ENCODE data around the gene SPATA13.

SPATA13 gene

DNA sequence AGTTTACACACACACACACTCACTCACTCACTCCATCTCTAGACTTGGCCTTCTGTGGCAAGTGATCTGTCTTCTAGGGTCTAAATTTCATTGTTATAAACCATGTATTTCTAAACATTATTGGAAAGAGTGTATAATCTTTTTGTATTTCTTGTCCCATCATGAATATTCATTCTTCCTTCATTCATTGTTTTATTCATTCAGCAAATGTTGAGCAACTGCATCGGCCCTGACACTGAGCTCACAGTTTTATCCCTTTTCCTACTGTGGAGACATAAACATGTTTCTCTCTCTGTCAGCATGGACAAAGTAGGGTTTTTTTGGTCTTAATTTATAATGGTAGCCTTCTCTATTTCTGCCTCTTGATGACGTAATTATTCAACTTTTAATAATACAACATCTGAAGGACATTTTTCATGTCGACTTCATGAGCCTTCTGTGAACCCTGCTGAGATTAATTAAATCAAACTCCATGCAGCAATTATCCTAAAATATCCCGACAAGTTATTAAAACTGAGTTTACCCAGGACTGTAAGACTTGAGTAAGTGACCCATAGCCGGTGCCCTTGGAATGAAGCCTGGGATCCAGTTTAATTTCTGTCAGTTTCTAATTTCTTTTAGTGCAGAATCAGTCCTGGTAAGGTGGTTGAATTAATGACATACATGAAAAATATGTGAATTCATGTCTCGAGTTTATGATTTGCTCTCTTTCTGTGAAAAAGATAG is 7.3 kb downstream of the SPATA13 start:
- DNase-seq (ENCODE audit: low spot score) = no peak

DNA sequence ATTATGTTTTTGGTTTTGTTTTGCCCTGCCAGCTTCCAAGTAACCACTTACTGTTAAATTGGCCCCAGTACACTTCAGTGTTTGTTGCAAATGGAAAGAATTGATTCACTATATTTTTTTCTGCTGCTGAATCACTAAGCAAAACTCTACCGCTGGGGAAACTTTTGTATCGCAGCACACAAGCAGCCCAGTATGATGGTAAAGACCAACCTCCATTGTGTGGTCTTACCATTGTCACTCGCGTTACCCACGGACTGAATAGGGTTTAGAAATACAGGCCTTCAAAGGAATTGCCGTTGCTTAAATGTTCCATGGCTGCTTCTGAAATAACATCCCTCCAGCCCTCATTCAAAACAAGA is 7.9 kb downstream of the SPATA13 start:
- DNase-seq (ENCODE audit: low spot score) = no peak

DNA sequence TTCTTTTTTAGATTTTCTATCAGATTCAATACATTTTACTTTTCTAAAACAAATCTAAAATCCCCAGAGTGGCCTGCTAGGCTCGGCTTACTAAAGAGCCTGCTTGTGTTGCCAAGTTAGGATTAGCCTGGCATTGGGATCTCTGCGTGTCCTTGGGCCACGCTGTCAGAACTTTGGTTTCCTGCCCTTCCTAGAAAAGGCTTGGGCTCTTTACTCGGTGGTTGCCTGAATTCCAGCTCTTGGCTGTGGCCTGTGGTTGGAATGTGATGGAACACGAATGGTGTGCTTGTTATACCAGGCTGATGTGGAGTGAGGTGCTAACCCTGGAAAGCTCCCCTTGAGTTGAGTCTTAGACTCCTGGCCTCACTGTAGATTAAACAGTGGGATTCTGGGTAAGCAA is 8.5 kb downstream of the SPATA13 start:
- no peak for DNase-seq (ENCODE audit: low spot score)

DNA sequence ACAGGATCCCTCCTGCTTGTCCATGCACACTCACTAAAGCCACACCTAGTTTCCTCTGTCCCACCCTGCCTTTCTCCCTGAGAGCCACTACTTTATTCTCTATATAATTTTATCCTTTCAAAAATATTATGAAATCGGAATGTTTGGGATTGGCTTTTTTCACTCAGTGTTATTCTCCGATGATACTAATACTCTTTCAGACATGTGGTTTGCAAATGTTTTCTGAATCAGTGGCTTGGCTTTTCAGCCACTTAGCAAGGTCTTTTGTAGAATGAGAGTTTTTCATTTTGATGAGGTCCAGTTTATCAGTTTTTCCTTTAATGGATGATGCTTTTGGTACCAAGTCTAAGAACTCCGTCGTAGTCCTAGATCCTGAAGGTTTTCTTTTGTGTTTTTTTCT is 11.6 kb downstream of the SPATA13 start:
- DNase-seq (ENCODE audit: low spot score) = no peak

DNA sequence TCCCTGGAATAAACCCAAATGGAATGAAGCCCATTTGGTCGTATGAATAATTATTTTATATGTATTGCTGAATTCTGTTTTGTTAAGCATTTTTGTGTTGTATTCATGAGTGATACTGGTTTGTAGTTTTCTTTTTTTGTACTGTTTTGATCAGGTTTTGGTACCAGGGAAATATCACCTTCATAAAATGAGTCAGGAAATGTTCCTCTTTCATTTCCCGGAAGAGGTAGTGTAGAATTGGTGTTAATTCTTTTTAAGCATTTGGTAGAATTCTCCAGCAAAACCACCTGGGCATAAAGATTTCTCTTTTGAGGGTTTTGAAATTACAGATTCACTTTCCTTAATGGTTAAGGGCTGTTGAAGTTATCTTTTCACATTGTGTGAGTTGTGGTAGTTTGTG is 13.3 kb downstream of the SPATA13 start:
- DNase-seq (ENCODE audit: low spot score) = no peak

DNA sequence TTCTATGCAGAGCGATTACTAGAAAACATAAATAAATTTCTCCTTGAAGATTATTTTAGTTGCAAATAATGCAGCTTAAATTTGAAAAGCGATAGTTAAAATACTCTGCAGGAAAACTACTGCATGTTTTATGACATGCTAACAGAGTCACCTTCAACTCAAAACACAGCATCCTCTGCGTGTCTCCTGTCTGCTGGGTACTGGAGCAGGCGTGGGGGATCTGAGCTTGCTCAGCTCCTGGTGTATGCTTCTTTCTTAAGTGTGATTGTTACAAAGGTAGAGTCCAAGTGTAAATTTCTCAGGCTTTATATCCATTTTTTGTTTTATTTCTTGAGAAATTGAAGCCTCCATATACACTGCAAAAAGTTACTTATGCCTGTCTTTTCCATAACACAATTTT is 15.3 kb downstream of the SPATA13 start:
- DNase-seq (ENCODE audit: low spot score) = no peak

DNA sequence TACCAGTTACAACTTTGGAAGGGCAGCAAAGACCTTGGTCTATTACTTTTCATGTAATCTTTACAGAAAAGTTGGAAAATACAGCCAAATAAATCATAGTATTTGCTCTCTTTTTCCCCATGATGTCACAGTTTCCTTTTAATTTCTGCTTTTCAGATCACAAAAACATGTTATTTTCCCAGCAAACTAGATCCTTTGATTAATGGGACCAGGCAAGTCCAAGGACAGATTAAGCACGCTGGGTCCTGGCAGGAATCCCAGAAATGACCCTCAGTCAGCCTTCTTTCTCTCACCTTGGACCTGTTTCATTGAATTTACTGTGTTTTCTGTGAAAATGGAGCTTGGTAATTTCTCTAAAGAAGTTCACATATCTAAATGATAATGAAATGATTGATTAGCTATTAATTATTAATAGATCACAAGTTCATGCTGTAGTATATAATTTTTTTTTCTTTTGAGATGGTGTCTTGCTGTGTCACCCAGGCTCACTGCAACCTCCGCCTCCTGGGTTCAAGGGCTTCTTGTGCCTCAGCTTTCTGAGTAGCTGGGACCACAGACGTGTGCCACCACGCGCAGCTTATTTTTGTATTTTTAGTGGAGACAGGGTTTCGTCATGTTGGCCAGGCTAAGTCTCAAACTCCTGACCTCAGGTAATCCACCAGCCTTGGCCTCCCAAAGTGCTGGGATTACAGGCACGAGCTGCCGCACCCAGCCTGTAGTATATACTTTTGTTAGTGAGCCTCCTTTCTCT is 16.0 kb downstream of the SPATA13 start:
- DNase-seq (ENCODE audit: low spot score) = no peak

DNA sequence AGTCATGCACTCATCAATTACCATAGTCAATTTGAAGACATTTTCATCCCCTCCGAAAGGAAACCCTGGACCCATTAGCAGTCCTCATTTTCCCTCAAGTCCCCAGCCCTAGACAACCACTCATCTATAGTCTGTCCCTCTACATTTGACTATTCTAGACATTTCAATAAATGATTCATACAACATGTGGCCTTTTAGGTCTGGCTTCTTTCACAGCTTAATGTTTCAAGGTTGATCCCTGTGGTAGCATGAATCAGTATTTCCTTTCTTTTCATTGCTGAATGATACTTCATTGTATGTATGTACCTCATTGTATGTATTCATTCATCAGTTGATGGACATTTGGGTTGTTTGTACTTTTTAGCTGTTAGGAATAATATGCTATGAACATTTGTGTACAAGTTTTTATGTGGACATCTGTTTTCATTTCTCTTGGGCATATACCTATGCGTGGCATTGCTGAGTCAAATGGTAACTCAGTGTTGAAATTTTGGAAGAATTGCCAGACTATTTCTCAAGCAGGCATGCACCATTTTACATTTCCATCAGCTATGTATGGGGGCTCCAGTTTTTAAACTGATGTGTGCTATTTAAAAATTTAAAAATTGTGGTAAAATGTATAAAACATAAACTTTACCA is 18.4 kb downstream of the SPATA13 start:
- no peak for DNase-seq (ENCODE audit: low spot score)

DNA sequence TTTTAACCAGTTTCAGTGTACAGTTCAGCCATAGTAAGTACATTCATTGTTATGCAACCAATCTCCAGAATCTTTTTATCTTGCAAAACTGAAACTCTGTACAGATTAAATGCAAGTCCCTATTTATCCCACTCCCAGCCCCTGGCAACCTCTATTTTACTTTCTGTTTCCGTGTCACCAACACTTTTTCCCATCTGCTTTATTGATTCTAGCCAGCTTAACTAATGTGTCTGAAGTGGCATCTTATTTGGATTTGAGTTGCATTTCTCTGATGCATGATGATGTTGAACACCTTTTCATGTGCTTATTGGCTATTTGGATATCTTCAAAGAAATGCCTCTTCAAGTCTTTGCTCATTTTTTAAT is 18.9 kb downstream of the SPATA13 start:
- DNase-seq (ENCODE audit: low spot score) = no peak

DNA sequence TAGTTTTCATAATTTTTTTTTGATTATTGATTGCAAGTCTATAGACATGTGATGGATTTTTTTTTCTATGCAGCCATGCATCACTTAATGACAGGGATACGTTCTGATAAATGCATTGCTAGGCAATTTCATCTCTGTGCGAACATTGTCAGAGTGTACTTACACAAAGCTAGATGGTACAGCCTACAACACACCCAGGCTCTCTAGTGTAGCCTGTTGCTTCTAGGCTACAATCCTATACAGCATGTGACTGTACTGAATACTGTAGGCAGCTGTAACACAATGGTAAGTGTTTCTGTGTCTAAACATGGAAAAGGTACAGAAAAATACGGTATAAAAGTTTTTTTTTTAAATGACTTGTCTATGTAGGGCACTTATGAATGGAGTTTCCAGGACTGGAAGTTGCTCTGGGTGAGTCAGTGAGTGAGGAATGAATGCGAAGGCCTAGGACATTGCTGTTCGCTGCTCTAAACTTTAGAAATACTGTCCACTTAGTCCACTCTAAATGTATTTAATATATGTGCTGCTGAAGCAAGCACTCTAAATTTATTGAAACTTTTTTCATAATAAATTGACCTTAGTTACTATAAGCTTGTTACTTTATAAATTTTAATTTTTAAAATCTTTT is 20.3 kb downstream of the SPATA13 start:
- DNase-seq (ENCODE audit: low spot score) = no peak

DNA sequence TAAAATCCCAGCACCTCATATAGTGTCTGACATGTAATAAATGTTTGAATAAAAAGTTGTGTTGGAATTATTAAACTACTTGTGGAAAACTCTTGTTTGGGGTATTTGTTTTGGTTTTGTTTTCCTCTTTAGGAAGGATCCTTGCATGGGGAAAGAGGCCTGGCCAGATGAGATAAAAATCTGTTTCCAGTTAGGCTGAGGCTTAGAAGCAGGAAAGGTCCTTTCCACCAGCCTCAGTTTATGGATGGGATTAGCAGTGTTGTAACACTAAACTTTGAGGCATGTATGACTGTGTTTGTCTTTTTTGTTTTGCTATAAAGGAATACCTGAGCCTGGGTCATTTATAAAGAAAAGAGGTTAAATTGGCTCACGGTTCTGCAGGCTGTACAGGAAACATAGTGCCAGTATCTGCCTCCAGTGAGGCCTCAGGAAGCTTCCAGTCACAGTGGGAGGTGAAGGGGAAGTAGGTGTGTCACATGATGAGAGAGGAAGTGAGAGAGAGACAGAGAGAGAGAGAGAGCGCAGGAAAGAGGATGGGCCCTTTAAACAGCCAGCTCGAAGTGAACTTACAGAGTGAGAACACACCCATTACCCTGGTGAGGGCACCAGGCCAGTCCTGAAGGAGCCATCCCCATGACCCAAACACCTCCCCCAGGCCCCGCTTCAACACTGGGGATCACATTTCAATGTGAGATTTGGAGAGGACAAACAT is 21.6 kb downstream of the SPATA13 start:
- no peak for DNase-seq (ENCODE audit: low spot score)

DNA sequence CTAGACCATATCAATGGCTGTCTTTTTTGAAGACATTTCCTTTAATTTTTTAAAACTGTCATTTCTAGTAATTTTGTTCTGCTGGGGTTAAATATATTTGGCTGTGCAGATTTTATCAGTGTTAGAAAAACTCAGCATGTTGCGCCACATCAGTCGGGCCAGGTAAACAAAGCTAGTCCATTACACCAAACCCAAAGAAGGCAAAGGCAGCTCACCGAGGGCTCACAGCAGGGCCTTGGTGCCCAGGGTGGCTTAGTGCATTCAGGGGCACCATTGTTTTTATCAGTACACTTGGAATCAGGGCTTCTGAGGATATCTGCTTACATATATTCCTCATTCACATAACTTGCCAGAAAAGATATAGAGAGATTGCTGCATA is 22.2 kb downstream of the SPATA13 start:
- DNase-seq (ENCODE audit: low spot score) = no peak

DNA sequence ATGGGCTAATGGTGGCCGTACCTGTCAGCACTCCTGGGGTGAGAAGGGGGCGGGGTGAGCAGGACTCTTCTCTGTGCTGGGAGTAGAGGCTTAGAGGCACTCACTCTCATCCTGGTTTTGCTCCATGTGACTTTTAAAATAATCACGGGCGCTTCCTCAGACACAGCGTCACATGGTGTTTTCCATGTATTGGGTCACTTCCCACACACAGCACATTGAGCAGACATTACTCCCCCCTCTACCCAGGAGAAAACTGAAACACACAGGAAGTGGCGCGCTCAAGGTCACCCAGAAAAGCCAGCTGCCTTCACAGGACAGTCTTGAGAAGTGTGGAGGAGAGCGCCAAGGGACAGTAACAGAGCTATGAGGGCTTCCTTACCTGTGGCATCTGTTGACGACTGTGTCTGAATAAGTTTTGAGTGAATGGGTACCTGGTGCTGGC is 23.2 kb downstream of the SPATA13 start:
- no peak for DNase-seq (ENCODE audit: low spot score)

DNA sequence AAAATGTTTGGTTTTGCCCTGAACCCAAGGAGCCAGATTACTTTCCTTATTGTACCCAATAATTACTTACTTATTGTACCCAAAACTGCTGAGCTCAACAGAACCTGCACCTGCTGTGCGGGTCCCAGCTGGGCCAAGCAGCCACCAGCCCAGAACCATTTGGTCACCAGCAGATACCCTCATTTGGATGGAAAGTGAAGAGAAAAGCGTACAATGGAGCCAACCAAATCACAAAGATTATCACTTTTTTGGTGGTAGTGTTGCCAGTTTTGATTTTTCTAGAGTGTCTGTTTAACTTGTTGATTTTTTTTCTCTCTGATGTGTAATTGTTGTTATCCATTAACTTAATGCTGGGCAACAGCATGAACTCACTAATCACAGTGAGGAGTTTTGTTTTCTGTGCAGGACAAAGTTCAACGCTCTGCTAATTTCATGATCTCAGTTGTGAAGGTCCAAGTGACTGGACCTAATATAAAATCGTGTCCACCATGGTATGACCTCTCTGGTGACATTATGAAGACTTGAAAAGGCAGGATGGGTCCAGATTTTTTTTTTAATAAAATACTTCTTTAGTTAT is 23.8 kb downstream of the SPATA13 start:
- DNase-seq (ENCODE audit: low spot score) = no peak

DNA sequence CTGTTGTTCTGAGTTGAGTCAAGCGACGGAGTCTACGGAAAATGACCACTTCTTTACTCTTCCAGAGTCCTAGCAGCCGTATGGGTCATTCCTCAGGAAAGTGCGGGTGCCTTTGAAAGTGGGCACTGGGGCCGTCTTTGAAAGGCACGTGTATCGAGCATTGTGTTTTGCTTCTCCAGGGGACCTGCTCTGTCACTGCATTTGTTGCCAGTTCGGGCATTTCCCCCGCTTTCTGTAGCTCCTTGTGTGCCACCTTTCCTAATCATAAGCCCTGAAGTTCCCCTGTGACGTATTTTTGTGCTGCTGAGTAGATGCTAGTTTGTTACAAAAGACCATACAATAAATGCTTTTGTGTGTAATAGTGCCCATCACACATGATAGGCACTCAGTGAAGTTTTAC is 24.4 kb downstream of the SPATA13 start:
- DNase-seq (ENCODE audit: low spot score) = no peak

DNA sequence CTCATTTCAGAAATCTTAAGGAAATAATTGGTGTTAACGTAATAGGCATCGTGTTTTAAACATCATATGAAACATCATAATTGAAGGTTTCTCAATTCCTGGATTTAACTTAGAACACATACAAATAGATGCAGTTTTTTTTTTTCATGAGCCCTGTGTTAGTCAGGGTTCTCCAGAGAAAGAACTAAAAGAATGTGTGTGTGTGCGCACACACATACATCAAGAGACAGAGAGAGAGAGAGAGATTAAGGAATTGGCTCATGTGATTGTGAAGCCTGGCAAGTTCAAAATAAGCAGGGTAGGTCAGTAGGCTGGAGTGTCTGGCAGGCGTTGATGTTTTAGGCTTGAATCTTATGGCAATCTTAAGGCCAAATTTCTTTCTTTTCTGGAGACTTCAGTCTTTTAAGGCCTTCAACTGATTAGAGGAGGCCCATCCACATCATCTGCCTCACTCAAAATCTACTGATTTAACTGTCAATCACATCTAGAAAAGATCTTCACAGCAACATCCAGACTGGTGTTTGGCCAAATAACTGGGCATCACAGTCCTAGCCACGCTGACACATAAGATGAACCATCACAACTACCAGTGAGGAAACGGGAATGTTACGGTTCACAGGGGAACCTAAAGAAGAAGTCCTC is 25.2 kb downstream of the SPATA13 start:
- no peak for DNase-seq (ENCODE audit: low spot score)

DNA sequence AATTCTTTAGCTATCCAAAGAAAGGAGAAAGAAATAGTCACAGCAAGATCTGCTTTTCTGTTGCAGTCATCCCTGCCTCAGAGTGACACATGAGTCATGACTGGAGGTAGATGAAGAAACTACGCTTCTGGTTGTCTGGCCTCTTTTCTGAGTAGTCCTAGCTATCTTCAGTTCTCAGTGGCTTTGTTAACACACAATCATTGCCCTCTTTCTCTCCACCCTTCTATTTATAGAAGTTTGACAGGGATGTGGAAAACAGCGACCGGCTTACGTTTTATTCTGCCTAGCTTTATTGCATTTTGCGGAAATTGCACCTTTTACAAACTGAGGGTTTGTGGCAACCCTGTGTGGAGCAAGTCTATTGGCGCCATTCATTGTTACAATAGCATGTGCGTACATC is 26.7 kb downstream of the SPATA13 start:
- DNase-seq (ENCODE audit: low spot score) = peak; percentile 8

DNA sequence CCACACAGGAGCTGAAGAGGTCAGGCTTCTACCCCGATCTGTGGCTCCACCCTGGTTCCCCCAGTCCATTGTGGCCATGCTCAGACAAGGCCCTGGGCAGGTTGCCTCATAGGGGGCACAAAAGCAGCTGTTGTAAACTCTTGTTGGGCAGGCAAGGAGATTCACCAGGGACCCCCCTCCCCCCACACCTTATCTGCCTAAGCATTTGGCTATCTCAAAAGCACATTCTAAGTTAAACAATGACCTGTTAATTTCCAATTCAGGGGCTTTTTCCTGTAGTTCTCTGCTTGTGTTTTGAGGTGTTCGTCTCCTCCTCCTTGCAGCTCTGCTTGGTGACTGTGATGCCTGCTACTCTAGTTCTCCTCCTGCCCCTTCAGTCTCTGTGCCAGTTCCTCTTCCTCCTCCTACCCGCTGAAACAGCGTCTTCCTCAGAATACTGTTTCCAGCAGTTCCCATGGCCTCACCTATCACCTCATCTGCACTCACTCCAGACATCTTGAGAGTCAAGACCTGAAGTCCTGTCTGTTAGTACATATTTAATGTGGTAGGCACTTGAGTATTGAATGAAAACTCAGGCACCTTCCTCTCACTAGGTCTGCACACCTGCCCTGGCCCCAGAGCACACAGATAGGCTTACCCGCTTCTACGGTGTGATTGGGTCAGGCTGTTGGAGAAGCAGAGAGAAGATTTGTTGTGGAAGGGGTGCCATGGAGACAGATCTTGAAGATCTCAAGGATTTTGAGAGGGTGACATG is 31.7 kb downstream of the SPATA13 start:
- no peak for DNase-seq (ENCODE audit: low spot score)

DNA sequence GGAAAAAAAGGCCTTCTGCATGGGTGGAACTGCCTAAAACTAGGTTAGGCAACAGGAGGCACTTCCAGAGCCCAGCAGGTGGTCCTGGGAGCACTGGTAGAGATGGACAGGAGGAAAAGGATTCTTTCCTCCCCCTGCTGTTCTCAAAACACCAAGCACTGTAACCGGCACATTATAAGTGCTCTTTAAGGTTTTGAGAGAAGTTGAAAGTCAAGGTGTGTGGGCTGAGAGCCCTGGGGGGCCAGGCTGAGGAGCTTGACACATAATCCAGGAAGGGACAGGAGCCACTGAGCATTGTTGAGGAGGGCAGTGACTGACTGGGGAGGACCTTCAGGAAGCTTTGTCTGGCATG is 32.3 kb downstream of the SPATA13 start:
- no peak for DNase-seq (ENCODE audit: low spot score)

DNA sequence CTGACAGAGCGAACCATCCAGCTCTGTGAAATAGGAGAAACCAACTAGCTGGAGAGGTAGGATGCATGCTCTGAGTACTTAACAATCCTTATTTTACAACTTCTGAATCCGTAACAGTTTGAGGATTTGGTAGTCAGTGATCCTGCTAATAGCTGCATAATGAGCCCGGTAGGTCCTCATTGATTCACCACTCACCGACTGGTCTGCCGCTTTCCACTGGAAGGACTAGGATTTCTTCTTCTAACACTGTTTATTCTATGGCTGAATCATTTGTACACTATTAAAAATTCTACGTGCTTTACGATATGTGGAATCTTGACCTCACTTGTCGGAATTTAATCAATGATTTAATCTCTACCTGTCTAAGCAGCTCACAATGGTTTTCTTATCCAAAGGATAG is 33.9 kb downstream of the SPATA13 start:
- DNase-seq (ENCODE audit: low spot score) = no peak

DNA sequence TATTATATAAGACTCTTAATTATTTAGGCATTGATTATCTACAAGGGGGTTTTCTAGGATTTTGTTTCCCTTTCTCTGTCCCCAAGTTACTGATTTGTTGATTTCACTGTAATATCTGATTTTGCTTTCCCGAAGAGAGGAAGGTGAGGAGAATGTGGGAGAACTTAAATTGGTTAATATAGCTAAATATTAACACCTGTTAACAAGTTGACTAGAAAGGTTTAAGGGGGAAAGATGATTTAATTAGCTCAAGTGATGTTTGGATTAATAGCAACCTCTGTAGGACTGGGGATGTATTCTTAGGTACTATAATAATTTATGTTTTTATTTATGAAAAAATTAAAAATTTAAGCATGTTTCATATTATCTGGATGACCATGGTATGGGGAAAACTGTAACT is 35.1 kb downstream of the SPATA13 start:
- DNase-seq (ENCODE audit: low spot score) = no peak

Measured in RKO (cell line).